Measurements from ENCODE around the gene PPEF1.

Gene PPEF1

DNA sequence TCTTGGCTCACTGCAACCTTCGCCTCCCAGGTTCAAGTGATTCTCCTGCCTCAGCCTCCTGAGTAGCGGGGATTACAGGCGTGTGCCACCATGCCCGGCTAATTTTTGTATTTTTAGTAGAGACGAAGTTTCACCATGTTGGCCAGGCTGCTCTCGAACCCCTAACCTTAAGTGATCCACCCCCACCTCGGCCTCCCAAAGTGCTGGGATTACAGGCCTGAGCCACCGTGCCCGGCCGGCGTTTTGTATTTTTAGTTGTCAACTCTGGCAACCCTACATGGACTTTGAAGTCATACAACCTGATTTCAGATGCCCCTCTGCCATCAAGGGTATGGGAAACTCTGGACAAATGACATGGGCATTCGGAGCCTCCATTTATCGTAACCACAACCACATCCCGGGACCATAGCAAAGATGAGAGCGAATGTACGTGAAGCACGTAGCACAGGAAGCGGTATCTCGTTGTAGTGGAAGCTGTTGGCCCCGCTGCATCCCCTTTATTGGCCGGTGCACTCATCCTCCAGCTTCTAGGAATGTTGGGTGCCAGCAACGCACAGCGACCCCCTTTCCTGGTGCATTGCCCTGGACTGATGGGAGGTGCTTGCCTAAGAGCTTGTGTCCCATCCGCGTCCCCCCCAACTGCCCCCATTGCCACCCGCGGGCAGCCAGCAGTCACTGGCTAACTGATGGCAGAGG is 167.3 kb downstream of the PPEF1 start:
- ChIA-PET POLR2A (ENCODE audit: low non-redundant PET) (no interaction called here), CTCF (no interaction called here)
- TF ChIP-seq, protein P1, sequence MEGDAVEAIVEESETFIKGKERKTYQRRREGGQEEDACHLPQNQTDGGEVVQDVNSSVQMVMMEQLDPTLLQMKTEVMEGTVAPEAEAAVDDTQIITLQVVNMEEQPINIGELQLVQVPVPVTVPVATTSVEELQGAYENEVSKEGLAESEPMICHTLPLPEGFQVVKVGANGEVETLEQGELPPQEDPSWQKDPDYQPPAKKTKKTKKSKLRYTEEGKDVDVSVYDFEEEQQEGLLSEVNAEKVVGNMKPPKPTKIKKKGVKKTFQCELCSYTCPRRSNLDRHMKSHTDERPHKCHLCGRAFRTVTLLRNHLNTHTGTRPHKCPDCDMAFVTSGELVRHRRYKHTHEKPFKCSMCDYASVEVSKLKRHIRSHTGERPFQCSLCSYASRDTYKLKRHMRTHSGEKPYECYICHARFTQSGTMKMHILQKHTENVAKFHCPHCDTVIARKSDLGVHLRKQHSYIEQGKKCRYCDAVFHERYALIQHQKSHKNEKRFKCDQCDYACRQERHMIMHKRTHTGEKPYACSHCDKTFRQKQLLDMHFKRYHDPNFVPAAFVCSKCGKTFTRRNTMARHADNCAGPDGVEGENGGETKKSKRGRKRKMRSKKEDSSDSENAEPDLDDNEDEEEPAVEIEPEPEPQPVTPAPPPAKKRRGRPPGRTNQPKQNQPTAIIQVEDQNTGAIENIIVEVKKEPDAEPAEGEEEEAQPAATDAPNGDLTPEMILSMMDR (conservative IDR thresholded peaks at IDR 0.05; ENCODE audit: low read depth), result no peak
- no peak overlapping the region for H3K27ac ChIP-seq
- no peak for DNase-seq (ENCODE audit: low spot score)

DNA sequence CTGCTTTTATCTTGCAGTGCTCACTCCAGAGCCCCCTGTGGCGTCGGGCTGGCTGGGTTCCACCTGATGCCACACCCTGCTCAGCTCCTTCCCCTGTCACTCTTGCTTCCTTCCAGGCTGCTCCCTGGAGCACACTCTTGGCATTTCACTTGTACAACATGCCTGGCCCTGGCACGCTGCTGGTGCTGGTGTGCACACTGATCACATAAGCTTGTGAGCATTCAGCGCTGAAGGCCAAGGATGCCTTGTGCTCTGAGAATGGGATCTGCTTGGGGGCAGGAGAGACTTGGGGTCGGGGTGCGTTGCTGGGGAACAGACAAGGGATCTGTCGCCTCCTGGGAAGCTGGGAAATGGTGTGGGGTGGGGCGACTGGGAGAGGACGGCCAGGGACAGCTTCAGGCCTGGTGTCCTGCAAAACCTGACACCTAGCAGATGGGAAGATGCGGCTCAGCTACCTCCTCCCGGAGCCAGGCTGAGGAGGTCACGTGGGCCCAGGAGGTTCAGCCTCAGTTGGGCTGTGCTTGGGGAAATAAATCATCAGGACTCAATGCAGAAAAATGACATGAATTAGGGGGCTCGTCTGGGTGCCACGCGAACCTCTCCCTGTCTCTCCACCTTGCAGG is 167.9 kb downstream of the PPEF1 start:
- ChIA-PET POLR2A (ENCODE audit: low non-redundant PET) (no interaction called here), CTCF (no interaction called here)
- TF ChIP-seq, protein P1 (conservative IDR thresholded peaks at IDR 0.05; ENCODE audit: low read depth), result no peak
- no peak overlapping the region for H3K27ac ChIP-seq
- no peak for DNase-seq (ENCODE audit: low spot score)

DNA sequence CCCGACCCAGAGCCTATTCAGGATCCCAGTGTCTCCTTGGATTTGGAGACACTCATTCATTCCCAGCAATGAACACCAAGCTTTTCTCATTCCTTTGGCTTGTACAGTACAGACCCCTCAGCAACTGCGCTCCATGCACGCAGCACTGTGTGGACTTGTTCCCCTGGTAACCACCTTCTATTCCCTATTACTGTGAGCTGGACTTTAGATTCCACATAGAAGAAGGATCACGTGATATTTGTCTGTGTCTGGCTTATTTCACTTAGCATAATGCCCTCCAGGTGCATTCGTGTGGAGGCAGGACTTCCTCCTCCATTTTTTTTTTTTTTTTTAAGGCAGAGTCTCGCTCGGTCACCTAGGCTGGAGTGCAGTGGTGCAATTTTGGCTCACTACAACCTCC is 170.0 kb downstream of the PPEF1 start:
- no peak overlapping the region for H3K27ac ChIP-seq
- CTCF ChIA-PET, result interaction anchor here (0.5 to 0.6 kb wide), 2 partner anchors 34 to 137 kb away, joined by 3 to 6 read pairs; no protein-coding TSS in a partner anchor
- POLR2A ChIA-PET (ENCODE audit: low non-redundant PET), result no interaction called here
- no peak for DNase-seq (ENCODE audit: low spot score)
- TF ChIP-seq, protein P1 (conservative IDR thresholded peaks at IDR 0.05; ENCODE audit: low read depth), result no peak
